Caco-2 (cell line): ENCODE results near the gene ESYT1. TPM values are rescaled to one million over a fixed set of nuclear protein-coding genes. Genes with fewer than 3 reads are reported as not detected.

Source experiments
- BruUV-seq: library from RNA; stranded (reverse); fragments of 400-500 nt; replicated peaks from 2 replicates; lab custom pipeline; 2021; lab: Mats Ljungman, UMichigan
- CTCF ChIA-PET: fragments of 300-600 bp; sonication (Branson Sonifier 250); formaldehyde crosslinking; loops from one replicate; lab custom pipeline; 2022; ENCODE audit warnings: antibody characterized with exemption; lab: Charles Lee
- POLR2A ChIA-PET: fragments of 300-600 bp; sonication (Branson Sonifier 250); formaldehyde crosslinking; loops from one replicate; lab custom pipeline; 2022; ENCODE audit warnings: antibody characterized with exemption; lab: Charles Lee
- DNase-seq, 2 experiments: peaks; one replicate each; pipeline versions ENCODE4 v3.0.0 to v3.0.0-alpha.2; 2020 to 2022
- H3K27me3 ChIP-seq: replicated peaks from 2 replicates; pipeline ENCODE4 v1.6.0; 2011; ENCODE audit warnings: low read length; ENCODE audit not compliant: control insufficient read depth, insufficient read depth
- H3K36me3 ChIP-seq: 2 replicates; pipeline ENCODE4 v1.5.1; 2011; ENCODE audit warnings: low read length; ENCODE audit not compliant: control insufficient read depth, insufficient read depth
- H3K4me1 ChIP-seq: fragments of 250-450 bp; sonication (Bioruptor Pico); 2 replicates; pipeline ENCODE4 v1.5.1; 2020; ENCODE audit warnings: mild to moderate bottlenecking
- H3K4me3 ChIP-seq: 2 replicates; pipeline ENCODE4 v1.5.1; 2011; ENCODE audit warnings: low read depth, mild to moderate bottlenecking, control low read depth, low read length
- H3K9me3 ChIP-seq: fragments of 250-450 bp; sonication (Bioruptor Pico); 2 replicates; pipeline ENCODE4 v1.5.1; 2020; ENCODE audit warnings: mild to moderate bottlenecking, moderate library complexity
- H3K27ac Mint-ChIP-seq: one replicate; pipeline ENCODE4 v1.8.0; 2022; ENCODE audit warnings: mixed read lengths; ENCODE audit not compliant: unreplicated experiment
- H3K27me3 Mint-ChIP-seq: one replicate; pipeline ENCODE4 v1.8.0; 2022; ENCODE audit warnings: mixed read lengths; ENCODE audit not compliant: insufficient read depth, unreplicated experiment
- H3K36me3 Mint-ChIP-seq: one replicate; pipeline ENCODE4 v1.8.0; 2022; ENCODE audit warnings: mild to moderate bottlenecking, mixed read lengths; ENCODE audit not compliant: insufficient read depth, unreplicated experiment
- H3K4me1 Mint-ChIP-seq: one replicate; pipeline ENCODE4 v1.8.0; 2022; ENCODE audit warnings: low read depth, mixed read lengths; ENCODE audit not compliant: unreplicated experiment
- H3K4me3 Mint-ChIP-seq: one replicate; pipeline ENCODE4 v1.8.0; 2022; ENCODE audit warnings: mild to moderate bottlenecking, moderate library complexity, mixed read lengths; ENCODE audit not compliant: unreplicated experiment
- H3K9me3 Mint-ChIP-seq: one replicate; pipeline ENCODE4 v1.8.0; 2022; ENCODE audit warnings: mixed read lengths; ENCODE audit not compliant: unreplicated experiment
- intact Hi-C: fragments of 100-400 bp; cut with micrococcal nuclease; formaldehyde crosslinking; loops from one replicate; pipeline ENCODE4 v1.10.0; 2022; ENCODE audit not compliant: unreplicated experiment
- total RNA-seq: library from RNA; stranded (reverse); gene quantifications from 2 replicates; pipeline ENCODE4 v1.2.3, GENCODE V29; 2022
- TF ChIP-seq, protein P1 (sequence below), 2 experiments: fragments of 200-600 bp in 1 of 2; IDR thresholded peaks; 1 replicate in 1 of 2; 2 replicates in 1 of 2; pipeline versions ENCODE4 v1.5.1 to v1.8.0; 2011 to 2022; ENCODE audit warnings: antibody characterized with exemption in 1 of 2, control low read depth in 1 of 2, inconsistent platforms in 1 of 2, low read depth in 1 of 2, low read length in 1 of 2, mild to moderate bottlenecking in 1 of 2, moderate library complexity in 1 of 2; ENCODE audit not compliant: insufficient read depth in 1 of 2, severe bottlenecking in 1 of 2, unreplicated experiment in 1 of 2

Gene ESYT1
- total RNA-seq, 1 experiment from 2014 or later, result 79.0 TPM

DNA sequence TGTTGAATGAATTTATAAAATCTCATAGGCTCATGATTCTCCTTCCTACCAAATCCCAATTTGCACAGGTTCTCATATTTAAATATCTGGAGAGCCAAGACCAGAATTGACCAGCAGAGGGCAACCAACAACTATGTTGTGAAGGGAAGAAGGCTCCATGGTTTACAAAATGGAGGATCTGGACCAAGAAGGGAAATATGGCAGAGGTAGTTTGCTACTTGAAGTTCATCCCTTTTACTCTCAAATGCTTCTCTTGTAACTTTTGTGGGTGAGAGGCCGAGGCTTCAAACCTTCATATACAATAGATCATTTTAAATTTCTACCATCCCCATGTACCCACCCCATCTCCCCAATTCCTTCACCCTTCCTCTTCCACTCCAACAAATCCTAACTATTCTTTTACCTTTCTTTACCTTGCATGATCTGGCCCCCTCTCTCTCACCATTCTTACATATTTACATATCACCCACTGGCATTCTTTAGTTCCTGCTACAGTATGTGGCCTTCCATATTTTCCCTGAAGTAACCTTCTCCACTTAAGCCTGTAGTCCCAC is 65.0 kb downstream of the ESYT1 start:
- ChIA-PET POLR2A (no interaction called here), CTCF (no interaction called here)
- H3K4me3 ChIP-seq, result no peak overlapping the region
- TF ChIP-seq, protein P1, sequence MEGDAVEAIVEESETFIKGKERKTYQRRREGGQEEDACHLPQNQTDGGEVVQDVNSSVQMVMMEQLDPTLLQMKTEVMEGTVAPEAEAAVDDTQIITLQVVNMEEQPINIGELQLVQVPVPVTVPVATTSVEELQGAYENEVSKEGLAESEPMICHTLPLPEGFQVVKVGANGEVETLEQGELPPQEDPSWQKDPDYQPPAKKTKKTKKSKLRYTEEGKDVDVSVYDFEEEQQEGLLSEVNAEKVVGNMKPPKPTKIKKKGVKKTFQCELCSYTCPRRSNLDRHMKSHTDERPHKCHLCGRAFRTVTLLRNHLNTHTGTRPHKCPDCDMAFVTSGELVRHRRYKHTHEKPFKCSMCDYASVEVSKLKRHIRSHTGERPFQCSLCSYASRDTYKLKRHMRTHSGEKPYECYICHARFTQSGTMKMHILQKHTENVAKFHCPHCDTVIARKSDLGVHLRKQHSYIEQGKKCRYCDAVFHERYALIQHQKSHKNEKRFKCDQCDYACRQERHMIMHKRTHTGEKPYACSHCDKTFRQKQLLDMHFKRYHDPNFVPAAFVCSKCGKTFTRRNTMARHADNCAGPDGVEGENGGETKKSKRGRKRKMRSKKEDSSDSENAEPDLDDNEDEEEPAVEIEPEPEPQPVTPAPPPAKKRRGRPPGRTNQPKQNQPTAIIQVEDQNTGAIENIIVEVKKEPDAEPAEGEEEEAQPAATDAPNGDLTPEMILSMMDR (IDR thresholded peaks at IDR 0.05; ENCODE audit: insufficient read depth in 1 of 2, low read depth in 1 of 2, low read length in 1 of 2, severe bottlenecking in 1 of 2, unreplicated experiment in 1 of 2), result peak; percentile 68 to 72
- Mint-ChIP-seq H3K27ac (peak overlapping the region; percentile 54), H3K4me1 (peaks cover 28% of the 10 kb centered on the region), H3K36me3 (peaks cover 35% of the 10 kb centered on the region), H3K27me3 (peaks cover 3% of the 10 kb centered on the region), H3K9me3 (no peaks in the 10 kb centered on the region), H3K4me3 (peak overlapping the region; percentile 1)
- intact Hi-C loops, result loop anchor here (1.0 to 5.0 kb wide), 4 partner anchors 31 to 274 kb away; partner anchors contain the start of genes ANKRD52, NABP2 and SPRYD4
- H3K36me3 ChIP-seq, result no peaks in the 10 kb centered on the region
- no peaks in the 10 kb centered on the region for H3K27me3 ChIP-seq
- no peaks in the 10 kb centered on the region for H3K9me3 ChIP-seq
- peaks cover 19% of the 10 kb centered on the region for H3K4me1 ChIP-seq
- DNase-seq, result peak; percentile 75 to 82
- no TSS peak for BruUV-seq

Other genes starting within 250 kb of the ESYT1 start
- gene PYM1, start 200.4 kb upstream of the ESYT1 start, total RNA-seq, result 39.3 and 47.2 TPM in 2 replicates
- 19.4 and 22.2 TPM in 2 replicates for gene DGKA, start 197.1 kb upstream of the ESYT1 start, total RNA-seq
- 7.8 and 9.7 TPM in 2 replicates for gene PMEL, start 162.2 kb upstream of the ESYT1 start, total RNA-seq
- 103 and 110 TPM in 2 replicates for gene CDK2, start 161.4 kb upstream of the ESYT1 start, total RNA-seq
- 98.4 and 107 TPM in 2 replicates for gene RAB5B, start 154.2 kb upstream of the ESYT1 start, total RNA-seq
- gene SUOX, start 131.0 kb upstream of the ESYT1 start, total RNA-seq, result 37.9 and 40.8 TPM in 2 replicates
- gene IKZF4, start 107.2 kb upstream of the ESYT1 start, total RNA-seq, result 15.6 and 15.7 TPM in 2 replicates
- gene RPS26, start 86.3 kb upstream of the ESYT1 start, total RNA-seq, result 50.2 and 60.4 TPM in 2 replicates
- 101 and 109 TPM in 2 replicates for gene ERBB3, start 48.1 kb upstream of the ESYT1 start, total RNA-seq
- gene PA2G4, start 23.7 kb upstream of the ESYT1 start, total RNA-seq, result 178 and 190 TPM in 2 replicates
- gene RPL41, start 11.6 kb upstream of the ESYT1 start, total RNA-seq, result 3,009 and 3,051 TPM in 2 replicates
- gene ZC3H10, start 10.0 kb upstream of the ESYT1 start, total RNA-seq, result 3.5 and 4.4 TPM in 2 replicates
- 40.5 and 44.8 TPM in 2 replicates for gene MYL6B, start 24.3 kb downstream of the ESYT1 start, total RNA-seq
- gene MYL6, start 30.1 kb downstream of the ESYT1 start, total RNA-seq, result 960 and 1,174 TPM in 2 replicates
- gene SMARCC2, start 61.2 kb downstream of the ESYT1 start, total RNA-seq, result 89.1 and 94.8 TPM in 2 replicates
- 48.0 and 53.4 TPM in 2 replicates for gene RNF41, start 93.7 kb downstream of the ESYT1 start, total RNA-seq
- gene NABP2, start 96.1 kb downstream of the ESYT1 start, total RNA-seq, result 32.1 and 37.7 TPM in 2 replicates
- 83.1 and 110 TPM in 2 replicates for gene SLC39A5, start 101.8 kb downstream of the ESYT1 start, total RNA-seq
- gene ANKRD52, start 130.1 kb downstream of the ESYT1 start, total RNA-seq, result 34.6 and 46.3 TPM in 2 replicates
- 16.7 and 18.4 TPM in 2 replicates for gene COQ10A, start 138.7 kb downstream of the ESYT1 start, total RNA-seq
- gene CS, start 172.1 kb downstream of the ESYT1 start, total RNA-seq, result 241 and 263 TPM in 2 replicates
- 204 and 208 TPM in 2 replicates for gene CNPY2, start 187.7 kb downstream of the ESYT1 start, total RNA-seq
- gene PAN2, start 205.7 kb downstream of the ESYT1 start, total RNA-seq, result 25.7 and 30.0 TPM in 2 replicates
- 0.48 TPM in 1 of 2 replicates, not detected in the other for gene IL23A, start 210.6 kb downstream of the ESYT1 start, total RNA-seq
- 76.7 and 79.5 TPM in 2 replicates for gene STAT2, start 231.8 kb downstream of the ESYT1 start, total RNA-seq
- gene APOF, start 234.6 kb downstream of the ESYT1 start, total RNA-seq, result 0.18 and 0.23 TPM in 2 replicates